GM20000 (cell line): ENCODE data around the gene SLC22A14.

ENCODE experiments used
- DNase-seq: peaks from one replicate; pipeline ENCODE4 v3.0.0; 2012; ENCODE audit warnings: low spot score
- TF ChIP-seq, protein P1 (sequence below): IDR thresholded peaks from 2 replicates; pipeline ENCODE4 v1.5.1; 2012; ENCODE audit warnings: mild to moderate bottlenecking, control low read depth; ENCODE audit errors: extremely low read depth, missing control alignments

Gene SLC22A14

DNA sequence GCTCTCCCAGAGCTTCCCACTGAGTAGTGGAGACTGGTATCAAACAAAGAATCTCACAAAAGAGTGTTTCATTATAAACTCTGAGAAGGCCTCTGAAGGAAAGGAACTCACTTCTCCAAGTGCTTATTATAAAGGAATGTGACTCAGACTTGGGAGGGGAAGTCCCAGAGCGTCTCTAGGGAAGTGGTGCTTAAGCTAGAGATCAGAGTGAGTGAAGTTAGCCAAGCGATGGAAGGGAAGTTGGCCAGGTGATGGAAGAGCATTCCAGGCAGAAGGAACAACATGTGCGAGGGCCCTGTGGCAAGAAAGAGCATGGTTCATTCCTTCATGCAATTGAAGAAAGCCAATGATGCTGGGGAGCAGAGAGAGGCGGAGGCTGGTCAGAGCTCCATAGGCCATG is 66.8 kb downstream of the SLC22A14 start:
- TF ChIP-seq, protein P1, sequence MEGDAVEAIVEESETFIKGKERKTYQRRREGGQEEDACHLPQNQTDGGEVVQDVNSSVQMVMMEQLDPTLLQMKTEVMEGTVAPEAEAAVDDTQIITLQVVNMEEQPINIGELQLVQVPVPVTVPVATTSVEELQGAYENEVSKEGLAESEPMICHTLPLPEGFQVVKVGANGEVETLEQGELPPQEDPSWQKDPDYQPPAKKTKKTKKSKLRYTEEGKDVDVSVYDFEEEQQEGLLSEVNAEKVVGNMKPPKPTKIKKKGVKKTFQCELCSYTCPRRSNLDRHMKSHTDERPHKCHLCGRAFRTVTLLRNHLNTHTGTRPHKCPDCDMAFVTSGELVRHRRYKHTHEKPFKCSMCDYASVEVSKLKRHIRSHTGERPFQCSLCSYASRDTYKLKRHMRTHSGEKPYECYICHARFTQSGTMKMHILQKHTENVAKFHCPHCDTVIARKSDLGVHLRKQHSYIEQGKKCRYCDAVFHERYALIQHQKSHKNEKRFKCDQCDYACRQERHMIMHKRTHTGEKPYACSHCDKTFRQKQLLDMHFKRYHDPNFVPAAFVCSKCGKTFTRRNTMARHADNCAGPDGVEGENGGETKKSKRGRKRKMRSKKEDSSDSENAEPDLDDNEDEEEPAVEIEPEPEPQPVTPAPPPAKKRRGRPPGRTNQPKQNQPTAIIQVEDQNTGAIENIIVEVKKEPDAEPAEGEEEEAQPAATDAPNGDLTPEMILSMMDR: no peak
- DNase-seq: no peak

- no peak for DNase-seq
- TF ChIP-seq, protein P1: no peak
Measured at GRCh38 chr3:38349684-38350359, 67.7 kb downstream of the SLC22A14 start.

DNA sequence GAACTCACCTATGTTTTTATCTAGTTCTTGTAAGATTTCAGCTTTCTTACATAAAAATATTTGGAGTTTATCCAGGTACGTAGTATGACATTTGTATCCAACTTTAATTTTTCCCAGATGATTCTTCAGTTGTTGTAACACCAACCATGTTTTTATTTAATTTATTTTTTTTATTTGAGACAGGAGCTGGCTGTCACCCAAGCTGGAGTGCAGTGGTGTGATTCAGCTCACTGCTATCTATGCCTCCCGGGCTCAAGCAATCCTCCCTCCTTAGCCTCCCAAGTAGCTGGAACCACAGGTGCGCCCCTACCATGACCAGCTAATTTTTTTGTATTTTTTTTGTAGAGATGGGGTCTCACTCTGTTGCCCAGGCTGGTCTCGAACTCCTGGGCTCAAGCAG is 71.1 kb downstream of the SLC22A14 start:
- no peak for DNase-seq
- TF ChIP-seq, protein P1: no peak

DNA sequence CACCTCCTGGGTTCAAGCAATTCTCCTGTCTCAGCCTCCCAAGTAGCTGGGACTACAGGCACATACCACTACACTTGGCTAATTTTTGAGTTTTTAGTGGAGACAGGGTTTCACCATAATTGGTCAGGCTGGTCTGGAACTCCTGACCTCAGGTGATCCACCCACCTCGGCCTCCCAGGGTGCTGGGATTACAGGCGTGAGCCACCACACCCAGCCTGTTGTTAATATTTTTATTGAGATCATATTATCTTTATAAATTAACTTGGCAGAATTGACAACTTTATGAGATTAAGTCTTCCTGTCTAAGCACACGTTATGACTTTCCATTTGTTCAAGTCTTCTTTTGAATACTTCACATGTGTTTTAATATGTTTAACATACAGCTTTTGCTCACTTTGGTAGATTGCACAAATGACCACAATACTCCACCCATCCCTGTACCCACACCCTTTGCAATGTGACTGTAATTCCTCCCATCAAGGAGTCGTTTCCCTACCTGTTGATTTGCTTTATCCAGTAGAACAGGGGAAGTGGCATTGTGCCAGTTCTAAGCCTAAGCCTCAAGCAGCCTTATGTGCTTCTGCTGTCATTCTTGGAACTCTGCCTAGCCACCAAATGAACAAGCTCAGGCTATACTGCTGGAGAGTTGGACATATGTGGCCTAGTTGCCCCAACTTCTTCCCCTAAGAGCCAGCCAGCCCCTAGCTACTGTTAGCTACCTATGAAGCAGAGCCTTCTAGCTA is 72.7 kb downstream of the SLC22A14 start:
- no peak for DNase-seq
- TF ChIP-seq, protein P1: no peak

GRCh38 chr3:38359038-38359437 is 76.9 kb downstream of the SLC22A14 start:
- TF ChIP-seq, protein P1: no peak
- no peak for DNase-seq

GRCh38 chr3:38360345-38360744 is 78.3 kb downstream of the SLC22A14 start:
- TF ChIP-seq, protein P1: no peak
- no peak for DNase-seq

DNA sequence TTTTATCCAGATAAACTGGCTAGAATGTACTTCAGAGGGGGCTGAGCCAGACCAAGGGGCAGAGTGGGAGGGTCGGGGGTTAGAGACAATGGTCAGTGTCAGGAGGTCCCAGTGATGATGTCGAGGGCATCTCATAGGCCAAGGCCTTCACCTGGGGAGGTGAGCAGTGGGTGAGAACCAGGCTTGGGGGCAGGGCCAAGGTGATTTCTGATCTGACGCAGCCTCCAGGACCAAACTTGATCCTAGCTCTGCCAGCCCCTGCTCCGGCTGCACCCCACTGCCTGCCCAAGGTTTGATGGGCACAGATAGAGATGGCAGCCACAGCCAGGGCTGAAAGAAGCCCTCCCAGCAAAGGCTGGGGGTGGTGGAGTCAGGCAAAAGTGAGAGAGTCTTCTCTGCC is 79.4 kb downstream of the SLC22A14 start:
- TF ChIP-seq, protein P1: no peak
- no peak for DNase-seq
